GM19468 (cell line): ENCODE measurements around the gene MYOD1.

Source experiments
- ATAC-seq: cut with Tn5 transposase; IDR thresholded peaks from one replicate; pipeline ENCODE4 v1.9.1; 2021; ENCODE audit warnings: mild to moderate bottlenecking, moderate library complexity, moderate number of reproducible peaks; ENCODE audit not compliant: unreplicated experiment; ENCODE audit errors: extremely low read depth

MYOD1 gene

DNA sequence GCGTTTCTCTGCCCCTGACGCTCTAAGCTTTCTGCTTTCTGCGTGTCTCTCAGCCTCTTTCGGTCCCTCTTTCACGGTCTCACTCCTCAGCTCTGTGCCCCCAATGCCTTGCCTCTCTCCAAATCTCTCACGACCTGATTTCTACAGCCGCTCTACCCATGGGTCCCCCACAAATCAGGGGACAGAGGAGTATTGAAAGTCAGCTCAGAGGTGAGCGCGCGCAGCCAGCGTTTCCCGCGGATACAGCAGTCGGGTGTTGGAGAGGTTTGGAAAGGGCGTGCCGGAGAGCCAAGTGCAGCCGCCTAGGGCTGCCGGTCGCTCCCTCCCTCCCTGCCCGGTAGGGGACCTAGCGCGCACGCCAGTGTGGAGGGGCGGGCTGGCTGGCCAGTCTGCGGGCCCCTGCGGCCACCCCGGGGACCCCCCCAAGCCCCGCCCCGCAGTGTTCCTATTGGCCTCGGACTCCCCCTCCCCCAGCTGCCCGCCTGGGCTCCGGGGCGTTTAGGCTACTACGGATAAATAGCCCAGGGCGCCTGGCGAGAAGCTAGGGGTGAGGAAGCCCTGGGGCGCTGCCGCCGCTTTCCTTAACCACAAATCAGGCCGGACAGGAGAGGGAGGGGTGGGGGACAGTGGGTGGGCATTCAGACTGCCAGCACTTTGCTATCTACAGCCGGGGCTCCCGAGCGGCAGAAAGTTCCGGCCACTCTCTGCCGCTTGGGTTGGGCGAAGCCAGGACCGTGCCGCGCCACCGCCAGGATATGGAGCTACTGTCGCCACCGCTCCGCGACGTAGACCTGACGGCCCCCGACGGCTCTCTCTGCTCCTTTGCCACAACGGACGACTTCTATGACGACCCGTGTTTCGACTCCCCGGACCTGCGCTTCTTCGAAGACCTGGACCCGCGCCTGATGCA lies at the start of gene MYOD1:
Gene MYOD1 (plus strand): TSS at position 544 of the 910 bp plus-strand sequence. CDS start 212 bp downstream, at position 756.
- no peak for ATAC-seq

GRCh38 chr11:17672469-17672868 lies 46.9 kb upstream of the MYOD1 start:
- ATAC-seq = no peak

DNA sequence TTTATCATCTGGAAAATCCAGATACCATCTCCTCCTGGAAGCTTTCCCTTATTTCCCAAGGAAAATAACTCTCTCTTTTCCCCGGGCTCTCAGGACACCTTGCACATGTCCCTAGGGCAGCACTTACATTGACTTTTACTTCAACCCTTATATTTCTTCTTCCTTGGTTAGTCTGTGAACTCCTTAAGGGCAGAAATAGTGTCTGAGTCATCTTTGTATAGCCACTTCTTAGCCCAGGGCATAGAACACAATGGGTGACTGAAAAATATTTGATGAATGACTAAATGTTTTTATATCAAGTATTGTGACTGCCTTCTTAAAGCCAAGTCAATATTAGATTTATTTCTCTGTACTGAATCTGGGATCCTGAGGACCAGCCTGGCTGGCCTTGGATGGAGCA lies 45.4 kb upstream of the MYOD1 start:
- no peak for ATAC-seq

DNA sequence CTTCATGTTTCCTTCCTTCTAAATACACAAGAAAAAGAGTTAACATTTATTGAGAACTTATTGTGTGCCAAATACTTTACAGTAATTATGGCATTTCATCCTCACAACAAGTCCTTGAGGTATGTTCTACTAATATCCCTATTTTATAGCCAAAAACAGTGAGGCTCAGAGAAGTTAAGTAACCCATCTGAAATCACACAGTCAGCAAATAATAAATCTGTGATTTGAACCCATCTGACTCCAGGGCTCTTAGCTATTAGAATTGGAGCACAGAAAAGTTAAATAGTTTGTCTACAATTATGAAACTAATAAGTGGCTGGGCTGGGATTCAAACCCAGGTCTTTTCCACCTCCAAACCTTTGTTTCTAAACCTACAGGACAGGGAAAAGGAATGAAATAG lies 36.5 kb upstream of the MYOD1 start:
- no peak for ATAC-seq

DNA sequence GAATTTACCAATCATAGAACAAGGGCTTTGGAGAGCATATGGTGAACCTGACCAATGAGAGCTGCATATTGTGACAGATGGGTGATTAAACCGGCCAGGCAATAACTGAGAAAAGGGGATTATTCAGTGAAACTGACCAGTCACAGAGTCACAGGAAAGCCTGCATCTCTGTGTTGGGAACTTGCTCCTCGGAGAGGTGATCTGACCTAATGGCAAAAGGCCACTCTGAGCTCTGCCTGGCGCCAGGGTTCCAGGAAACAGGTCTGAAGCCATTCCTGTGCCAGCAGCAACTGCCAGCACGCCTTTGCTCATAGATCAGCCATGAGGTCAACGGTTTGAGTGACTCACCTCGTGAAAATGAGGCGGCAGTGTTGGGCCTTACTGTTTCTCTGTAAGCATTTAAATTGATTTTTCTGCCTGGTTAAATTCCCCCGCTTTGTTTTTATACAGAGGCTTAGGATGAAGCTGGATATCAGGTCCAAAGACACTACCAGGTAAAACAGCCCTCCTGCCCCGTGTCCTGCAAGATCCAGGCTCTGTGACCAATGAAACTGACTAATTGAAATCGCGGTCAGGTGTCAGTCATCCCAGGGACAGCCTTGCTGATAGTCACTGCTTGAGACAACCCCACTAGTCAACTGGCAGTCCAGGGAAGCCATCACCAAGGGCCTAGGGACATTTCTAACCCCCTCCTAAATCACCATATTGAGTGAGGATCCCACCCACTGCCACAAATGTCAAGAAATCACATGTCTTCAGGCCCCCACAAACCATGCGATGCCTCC lies 35.8 kb upstream of the MYOD1 start:
- ATAC-seq = no peak

GRCh38 chr11:17684550-17684949 lies 34.8 kb upstream of the MYOD1 start:
- no peak for ATAC-seq

GRCh38 chr11:17686231-17686980 lies 33.0 kb upstream of the MYOD1 start:
- ATAC-seq = no peak

GRCh38 chr11:17687946-17688670 lies 31.3 kb upstream of the MYOD1 start:
- ATAC-seq = no peak

GRCh38 chr11:17691550-17691949 lies 27.8 kb upstream of the MYOD1 start:
- ATAC-seq = no peak

DNA sequence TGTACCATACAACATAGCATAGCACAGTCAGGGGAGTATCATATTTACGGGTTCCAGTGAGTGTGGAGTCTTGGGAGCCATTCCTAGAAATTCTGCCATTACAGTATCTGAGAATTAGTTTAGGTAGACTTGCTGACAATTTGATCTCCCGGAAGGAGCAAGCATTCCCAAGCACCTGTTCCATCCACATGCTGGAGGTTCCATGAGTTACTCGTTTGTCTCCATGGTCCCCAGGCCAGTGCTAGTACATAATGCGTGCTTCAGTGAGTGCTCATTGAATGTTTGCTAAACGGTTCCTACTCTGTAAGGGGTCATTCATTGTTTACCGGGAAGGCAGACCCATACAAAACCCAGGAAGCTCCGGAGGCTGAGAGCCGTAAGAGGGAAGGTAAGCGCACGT lies 27.4 kb upstream of the MYOD1 start:
- no peak for ATAC-seq

DNA sequence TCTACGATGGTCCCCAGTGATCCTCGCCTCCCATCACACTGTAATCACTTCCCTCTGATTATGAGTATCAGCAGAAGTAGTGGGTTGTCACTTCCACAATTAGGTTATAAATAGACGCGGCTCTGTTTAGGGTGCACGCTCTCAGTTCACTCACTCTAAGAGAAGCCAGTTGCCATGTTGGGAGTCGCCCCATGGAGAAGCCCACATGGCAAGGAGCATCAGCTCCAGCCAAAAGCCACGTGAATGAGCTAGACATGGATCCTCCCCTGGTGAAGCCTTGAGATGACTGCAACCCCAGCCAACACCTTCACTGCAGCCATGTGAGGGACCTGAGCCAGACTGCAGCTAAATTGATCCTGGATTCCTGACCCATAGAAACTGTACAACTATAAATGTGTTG lies 26.4 kb upstream of the MYOD1 start:
- no peak for ATAC-seq

- ATAC-seq = no peak
Measured at GRCh38 chr11:17693531-17693930, 25.8 kb upstream of the MYOD1 start.

DNA sequence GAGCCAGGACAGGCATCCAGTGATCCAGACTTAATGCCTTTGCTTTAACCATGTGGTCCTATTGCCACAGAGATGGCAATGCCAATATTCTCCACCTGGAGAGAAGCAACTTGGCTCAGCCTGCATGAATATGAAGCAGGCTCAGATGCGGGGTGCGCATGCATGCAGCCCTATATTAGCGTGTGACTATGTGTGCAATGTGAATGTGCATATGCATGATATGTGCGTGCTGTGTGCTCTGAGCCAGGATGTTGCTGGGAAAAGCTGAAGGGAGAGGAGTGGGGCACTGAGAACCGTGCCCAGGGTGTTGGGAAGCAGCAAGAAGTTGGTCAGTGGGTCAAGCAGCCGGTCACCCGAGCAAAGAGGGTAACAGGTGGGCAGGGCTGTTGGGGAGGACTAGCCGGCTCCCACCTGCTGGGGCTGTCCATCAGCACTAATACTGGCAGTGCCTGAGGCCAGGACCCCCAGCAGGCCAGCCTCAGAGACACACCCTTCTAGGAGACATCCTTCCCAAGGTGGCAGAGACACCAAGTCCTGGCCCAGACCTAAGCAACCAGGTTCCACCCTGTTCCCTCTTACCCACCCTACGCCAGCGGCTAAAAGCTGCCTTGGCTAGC lies 24.8 kb upstream of the MYOD1 start:
- ATAC-seq = no peak

DNA sequence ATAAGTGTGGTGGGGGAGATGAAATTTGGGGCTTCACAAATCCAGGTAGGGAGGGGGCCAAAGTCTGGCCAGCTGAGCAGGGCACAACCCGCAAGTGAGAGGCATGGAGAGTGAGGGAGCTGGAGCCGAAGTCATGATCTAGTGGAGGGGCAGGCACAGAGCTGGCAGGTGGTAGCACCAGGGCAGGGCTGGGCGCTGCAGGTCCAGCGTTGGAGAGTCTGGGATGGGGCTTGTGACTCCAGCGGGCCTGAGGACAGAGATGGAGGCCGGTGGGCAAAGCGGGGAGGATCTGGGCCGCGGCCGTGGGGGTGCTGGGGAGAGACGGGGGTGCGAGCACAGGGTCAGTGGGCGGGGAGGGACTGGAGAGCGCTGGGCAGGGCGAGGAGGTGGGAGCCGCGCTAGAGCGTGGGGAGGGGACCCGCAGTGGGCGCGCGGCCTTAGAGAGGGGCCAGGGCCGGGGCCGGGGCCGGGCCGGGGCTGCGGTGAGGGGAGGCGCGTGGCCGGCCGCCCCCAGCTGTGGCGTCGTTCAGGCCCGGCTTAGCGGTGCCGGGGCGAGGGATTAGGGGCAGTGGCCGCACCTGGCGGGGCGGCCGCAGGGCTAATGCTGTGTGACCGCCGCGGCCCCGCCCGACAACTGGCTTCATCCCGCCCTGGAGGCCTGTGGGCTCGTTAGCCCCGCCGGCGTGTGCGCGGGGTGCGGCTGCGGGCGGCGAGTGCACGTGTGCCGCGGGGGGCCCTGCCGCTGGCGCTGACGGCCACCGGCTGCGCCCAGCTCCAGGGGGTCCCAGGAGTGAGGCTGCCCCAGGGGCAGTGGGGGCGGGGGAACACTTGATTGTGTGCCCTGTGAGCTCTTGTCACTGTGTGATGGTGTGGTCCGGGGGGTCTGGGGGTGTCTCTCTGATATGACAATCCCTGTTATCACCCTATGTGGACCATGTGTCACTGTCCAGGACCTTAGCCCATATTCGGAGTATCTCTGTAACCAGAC lies 23.6 kb upstream of the MYOD1 start:
- no peak for ATAC-seq

DNA sequence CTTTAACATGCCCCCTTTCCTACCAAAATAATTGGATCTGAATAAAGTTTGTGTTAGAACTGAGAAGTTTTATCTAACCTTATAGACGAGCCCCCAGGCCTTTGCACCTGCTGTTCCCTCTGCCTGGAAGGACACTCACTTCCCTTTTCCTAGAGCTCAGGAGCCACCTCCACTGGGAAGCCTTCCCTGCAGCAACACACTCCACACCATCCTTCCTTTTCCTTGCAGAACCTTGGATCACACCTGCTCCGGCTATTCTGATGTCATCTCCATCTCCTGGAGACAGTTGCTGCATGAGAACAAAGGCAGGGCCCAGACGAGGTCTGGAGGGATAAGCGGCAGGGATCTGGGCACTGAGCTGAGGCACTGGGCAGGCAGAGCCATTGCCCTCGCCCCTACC lies 22.6 kb upstream of the MYOD1 start:
- ATAC-seq = no peak

DNA sequence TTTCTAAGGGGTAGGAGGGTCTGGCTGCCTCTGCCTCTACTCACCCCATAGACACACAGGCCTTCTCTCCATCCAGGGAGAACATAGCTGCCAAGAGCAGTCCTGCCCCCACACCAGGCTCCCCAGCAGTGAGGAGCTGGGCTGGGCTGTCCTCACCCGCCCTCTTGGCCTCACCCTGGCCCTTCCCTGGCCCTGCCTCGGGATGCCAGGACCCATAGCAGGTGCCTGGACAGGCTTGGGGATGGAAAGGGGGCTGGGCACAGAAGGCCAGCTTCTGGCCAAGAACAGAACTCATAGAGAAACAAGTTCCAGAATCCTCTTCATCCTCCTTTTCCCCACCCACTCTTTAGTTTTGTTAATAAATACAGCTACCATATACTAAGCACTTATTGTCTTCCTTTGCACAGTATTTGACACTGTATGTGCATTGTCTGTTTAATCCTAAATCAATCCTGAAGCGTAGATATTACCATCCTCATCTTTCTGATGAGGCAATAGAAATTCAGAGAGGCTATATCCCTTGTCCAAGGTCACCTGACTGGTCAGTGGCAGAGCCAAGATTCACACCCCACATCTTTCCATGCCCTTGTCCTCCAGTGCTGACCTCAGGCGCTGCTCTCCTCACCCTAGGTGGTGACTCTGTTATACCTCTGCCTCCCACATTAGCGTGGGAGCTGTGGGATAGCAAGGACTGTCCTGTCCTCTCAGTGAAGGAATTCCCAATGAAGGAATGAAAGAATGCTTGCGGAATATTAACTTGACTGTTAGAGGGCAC lies 22.0 kb upstream of the MYOD1 start:
- no peak for ATAC-seq
